Adrenal gland (tissue), 12 donors: ENCODE results near the gene SH3GL2. TPM values are rescaled to one million over a fixed set of nuclear protein-coding genes. Genes with fewer than 3 reads are reported as not detected.

ENCODE experiments used
- DNase-seq, 7 donors: peaks; one replicate each; pipeline ENCODE4 v3.0.0-alpha.2; 2019 to 2020
- H3K27ac ChIP-seq, 5 donors: fragments of 200-600 bp; sonication (generic) in 4 of 5; 1 replicate in 3 of 5; 2 replicates in 2 of 5; pipeline versions ENCODE4 v1.5.1 to v1.8.0; 2016 to 2020; ENCODE audit warnings: mild to moderate bottlenecking in 1 of 5
- H3K27me3 ChIP-seq: fragments of 200-600 bp; 2 replicates; pipeline ENCODE4 v1.8.0; 2021
- H3K36me3 ChIP-seq, 2 donors: fragments of 200-600 bp; replicated peaks in 1 of 2; 1 replicate in 1 of 2; 2 replicates in 1 of 2; pipeline versions ENCODE4 v1.5.1 to v1.8.0; 2018 to 2022
- H3K4me1 ChIP-seq, 2 donors: fragments of 200-600 bp; replicated peaks in 1 of 2; 1 replicate in 1 of 2; 2 replicates in 1 of 2; pipeline versions ENCODE4 v1.5.1 to v1.8.0; 2018 to 2021
- H3K4me3 ChIP-seq, 4 donors: fragments of 200-600 bp; sonication (generic) in 3 of 4; one replicate each; pipeline ENCODE4 v1.5.1; 2016 to 2018
- H3K9me3 ChIP-seq, 3 donors: fragments of 200-600 bp; sonication (generic) in 1 of 3; replicated peaks in 1 of 3; 1 replicate in 2 of 3; 2 replicates in 1 of 3; pipeline versions ENCODE4 v1.5.1 to v1.8.0; 2016 to 2021
- CTCF ChIP-seq, 6 experiments: fragments of 450-650 bp in 4 of 6; fragments of 200-600 bp in 2 of 6; sonication (generic) in 1 of 6; IDR thresholded peaks; 1 replicate in 5 of 6; 2 replicates in 1 of 6; pipeline versions ENCODE4 v1.5.1 to v1.8.0; 2016 to 2021; ENCODE audit warnings: antibody characterized with exemption in 6 of 6, mild to moderate bottlenecking in 2 of 6, moderate library complexity in 1 of 6
- POLR2A ChIP-seq, 2 donors: fragments of 450-650 bp; IDR thresholded peaks; one replicate each; pipeline ENCODE4 v1.6.1; 2017; ENCODE audit warnings: antibody characterized with exemption in 2 of 2, mild to moderate bottlenecking in 2 of 2, moderate library complexity in 1 of 2
- WGBS, 4 donors: extraction: QIAGEN DNeasy Blood & Tissue Kit in 2 of 4; methylation state at CpG; one replicate each; pipeline versions ENCODE4 v1.1.5 to v1.1.7; 2013 to 2017; 5-methylcytosine and 5-hydroxymethylcytosine counted together
- intact Hi-C, 2 donors: fragments of 100-400 bp; cut with DNase I; formaldehyde crosslinking; loops; one replicate each; pipeline versions ENCODE4 v1.14.1 to v1.15.0; 2022 to 2023
- polyA plus RNA-seq, 3 donors: library from polyadenylated mRNA; stranded (reverse); fragments of 200-250 nt in 2 of 3; fragments of 350-450 nt in 1 of 3; fragmentation: Illumina TruSeq in 1 of 3; extraction: RNeasy Lipid Tissue Mini Kit (QIAGEN cat#74804) in 1 of 3; gene quantifications; one replicate each; pipeline ENCODE4 v1.2.3, GENCODE V29; 2013 to 2014
- total RNA-seq, 9 donors: library from RNA; depleted of rRNA in 4 of 9; stranded (reverse); fragments of >200 nt in 4 of 9; fragments of 120-200 nt in 1 of 9; fragmentation: NEBNext Ultra II Directional in 1 of 9; extraction: Animal tissue kit (Norgen Biotek cat#: 25700) in 1 of 9; gene quantifications; one replicate each; pipeline versions ENCODE4 v1.1.0 to v1.2.4, GENCODE V29; 2013 to 2023
- donor health status: healthy with polysubstance abuse.
- donor health status: Bipolar disorder and iron deficiency.
- donor health status: DM: yes; HTN: yes; CAD: no.
- donor health status: DM: no; HTN: no; CAD: no.
- donor health status: DM: no; HTN: no; CAD: no.
- donor health status: DM: yes; HTN: yes; CAD: no.

Gene SH3GL2
- total and polyA plus RNA-seq, 12 donors = 0.07 to 0.29 (median 0.19) TPM; not detected in 8

GRCh38 chr9:17800418-17800817, 221.6 kb downstream of the SH3GL2 start:
- Histone ChIP-seq H3K27ac (no peak overlapping the region), H3K36me3 (no peaks in the 10 kb centered on the region), H3K4me1 (no peaks in the 10 kb centered on the region), H3K4me3 (no peak overlapping the region), H3K27me3 (no peaks in the 10 kb centered on the region), H3K9me3 (no peaks in the 10 kb centered on the region)
- no peak for TF ChIP-seq CTCF (IDR thresholded peaks at IDR 0.05)
- no peak for TF ChIP-seq POLR2A (IDR thresholded peaks at IDR 0.05)
- DNase-seq = no peak
- intact Hi-C loops = loop anchor here (5.0 to 10.0 kb wide), 2 partner anchors 266 to 268 kb away; no protein-coding TSS in a partner anchor
- 30 to 44% (median 37%) methylated on average over 2 of the region's 2 CpGs for whole genome bisulfite sequencing, 4 donors

- no peak for DNase-seq
- WGBS, 4 donors = 35 to 42% (median 40%) methylated on average over 3 of the region's 3 CpGs
- Histone ChIP-seq H3K9me3 (no peaks in the 10 kb centered on the region), H3K4me1 (no peaks in the 10 kb centered on the region), H3K36me3 (no peaks in the 10 kb centered on the region), H3K4me3 (no peak overlapping the region), H3K27me3 (no peaks in the 10 kb centered on the region), H3K27ac (no peak overlapping the region)
- TF ChIP-seq CTCF (IDR thresholded peaks at IDR 0.05) (peak; percentile 40 to 56 (median 48)), POLR2A (IDR thresholded peaks at IDR 0.05) (no peak)
- intact Hi-C loops = loop anchor here (5.0 to 10.0 kb wide), 2 partner anchors 268 to 270 kb away; no protein-coding TSS in a partner anchor
Measured at GRCh38 chr9:17802249-17802857, 223.5 kb downstream of the SH3GL2 start.

GRCh38 chr9:17807613-17808282, 228.9 kb downstream of the SH3GL2 start:
- Histone ChIP-seq H3K4me1 (no peaks in the 10 kb centered on the region), H3K36me3 (no peaks in the 10 kb centered on the region), H3K27ac (no peak overlapping the region), H3K9me3 (no peaks in the 10 kb centered on the region), H3K4me3 (no peak overlapping the region), H3K27me3 (peaks cover 8% of the 10 kb centered on the region)
- no peak for TF ChIP-seq CTCF (IDR thresholded peaks at IDR 0.05)
- no peak for TF ChIP-seq POLR2A (IDR thresholded peaks at IDR 0.05)
- 72 to 97% (median 85%) methylated on average over 2 of the region's 2 CpGs for WGBS, 4 donors
- no peak for DNase-seq
- intact Hi-C loops = loop anchor here in 1 of 2 donors (10.0 kb wide), 1 partner anchor 273 kb away; no protein-coding TSS in a partner anchor

GRCh38 chr9:17810317-17810716, 231.5 kb downstream of the SH3GL2 start:
- WGBS, 4 donors = 55 to 63% (median 57%) methylated on average over 4 of the region's 4 CpGs
- DNase-seq = no peak
- Histone ChIP-seq H3K4me3 (no peak overlapping the region), H3K27me3 (peaks cover 8% of the 10 kb centered on the region), H3K36me3 (no peaks in the 10 kb centered on the region), H3K27ac (no peak overlapping the region), H3K9me3 (no peaks in the 10 kb centered on the region), H3K4me1 (no peaks in the 10 kb centered on the region)
- intact Hi-C loops = loop anchor here (5.0 kb wide), 2 partner anchors 397 to 402 kb away; no protein-coding TSS in a partner anchor
- TF ChIP-seq POLR2A (IDR thresholded peaks at IDR 0.05) = no peak
- no peak for TF ChIP-seq CTCF (IDR thresholded peaks at IDR 0.05)
